HG03354 (cell line): ENCODE results near the gene TMEM150B.

Experiments
- ATAC-seq: cut with Tn5 transposase; IDR thresholded peaks from one replicate; pipeline ENCODE4 v1.9.1; 2021; ENCODE audit warnings: mild to moderate bottlenecking; ENCODE audit not compliant: unreplicated experiment, poor library complexity, severe bottlenecking

The TMEM150B gene

DNA sequence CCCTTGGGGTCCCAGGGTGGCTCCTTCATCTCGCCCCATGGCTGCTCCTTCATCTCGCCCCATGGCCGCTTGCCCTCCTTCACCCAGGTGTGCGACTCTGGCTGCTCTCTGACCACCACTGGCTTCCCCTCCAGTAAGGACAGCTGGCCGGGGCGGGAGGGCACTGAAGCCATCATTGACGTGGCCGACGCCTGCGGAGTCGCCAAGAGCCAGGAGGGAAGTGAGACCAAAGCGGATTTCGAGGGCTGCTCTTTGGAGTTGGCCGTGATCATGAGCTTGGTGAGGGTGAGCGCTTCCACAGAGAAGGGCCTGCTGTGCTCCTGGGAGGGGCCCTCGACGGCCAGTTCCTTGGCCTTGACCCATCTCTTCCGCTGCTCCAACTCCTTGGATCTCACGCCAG is 33.4 kb upstream of the TMEM150B start:
- no peak for ATAC-seq

- ATAC-seq, result no peak
Measured at GRCh38 chr19:55355213-55355821, 30.2 kb upstream of the TMEM150B start.

- ATAC-seq, result no peak
Measured at GRCh38 chr19:55354698-55355212, 29.6 kb upstream of the TMEM150B start, which contains the start of gene COX6B2. Gene COX6B2 (minus strand): TSS chr19:55354719. CDS start chr19:55354521, 198 bp downstream.

GRCh38 chr19:55353803-55354697 is 28.9 kb upstream of the TMEM150B start:
- ATAC-seq, result no peak

DNA sequence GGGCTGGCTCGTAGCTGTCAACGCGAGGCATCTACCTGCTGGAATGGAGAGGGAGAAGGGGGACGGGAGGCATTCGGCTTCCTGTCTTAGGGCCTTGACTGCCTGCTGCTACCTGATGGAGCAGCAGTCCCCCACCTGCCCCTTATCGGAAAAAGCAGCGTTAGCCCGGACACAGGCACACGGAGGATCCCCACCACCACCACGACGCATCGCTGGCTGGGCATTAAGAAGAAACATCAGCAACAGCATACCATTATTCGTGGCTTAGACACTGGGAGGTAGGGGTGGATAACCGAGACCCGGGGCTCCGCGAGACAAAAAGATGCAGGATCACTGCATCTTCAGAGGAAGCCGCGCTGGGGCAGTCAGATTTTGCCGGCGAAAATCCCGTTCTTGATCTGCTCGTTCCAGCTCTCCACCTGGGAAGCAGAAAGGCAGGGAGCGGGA is 28.2 kb upstream of the TMEM150B start:
- no peak for ATAC-seq

GRCh38 chr19:55352549-55353145 is 27.5 kb upstream of the TMEM150B start:
- ATAC-seq, result no peak

DNA sequence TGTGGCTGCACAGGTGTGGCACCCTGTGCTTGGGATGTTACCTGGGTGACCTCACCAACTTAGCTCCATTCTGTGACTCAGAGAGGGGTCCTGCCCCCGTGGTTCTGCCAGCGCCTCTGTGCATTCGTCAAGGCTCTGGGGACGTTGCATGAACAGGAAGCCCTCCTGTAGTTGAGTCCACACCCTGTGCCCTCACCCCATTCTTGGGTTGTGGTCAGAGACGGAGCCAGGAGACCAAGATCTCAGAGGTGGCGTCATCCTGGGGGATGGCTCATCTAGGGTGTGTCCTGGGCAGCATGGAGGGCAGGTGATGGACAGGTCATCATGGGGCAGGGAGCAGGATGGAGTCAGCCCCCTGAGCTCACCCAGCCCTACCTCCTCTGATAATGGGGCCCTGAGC is 26.9 kb upstream of the TMEM150B start:
- no peak for ATAC-seq

DNA sequence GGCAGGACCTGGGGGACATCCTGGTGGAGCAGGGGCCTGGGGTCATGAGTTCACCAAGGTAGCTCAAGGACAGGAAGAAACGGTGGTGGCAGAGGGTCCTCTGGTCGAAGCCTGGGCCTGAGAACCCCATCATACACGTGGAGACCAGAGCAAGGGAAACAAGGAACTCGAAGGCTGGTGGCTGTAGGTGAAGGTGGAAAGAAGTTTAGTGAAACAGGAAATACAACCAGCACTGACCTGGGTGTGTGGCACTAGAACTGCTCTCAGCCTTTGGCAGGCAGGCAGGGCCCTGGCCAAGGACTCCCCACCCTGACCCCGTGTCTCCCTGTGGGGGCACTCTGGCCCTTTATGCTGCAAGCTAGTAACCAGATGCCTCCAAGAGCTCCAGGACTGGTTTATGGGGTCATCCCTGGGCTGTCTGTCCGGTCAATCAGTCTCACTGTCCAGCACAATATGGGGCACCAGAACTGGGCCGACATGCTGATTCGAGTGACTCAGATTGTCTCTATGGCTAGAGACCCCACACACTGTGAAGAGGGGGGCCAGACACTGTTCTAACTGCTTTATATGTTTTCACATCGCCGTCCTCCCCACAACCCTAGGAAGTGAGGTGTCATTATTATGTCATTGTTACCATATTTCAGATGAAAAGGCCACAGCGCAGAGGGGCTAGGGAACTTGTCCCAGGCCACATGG is 25.6 kb upstream of the TMEM150B start:
- no peak for ATAC-seq

- ATAC-seq, result no peak
Measured at GRCh38 chr19:55348317-55349034, 23.3 kb upstream of the TMEM150B start.

DNA sequence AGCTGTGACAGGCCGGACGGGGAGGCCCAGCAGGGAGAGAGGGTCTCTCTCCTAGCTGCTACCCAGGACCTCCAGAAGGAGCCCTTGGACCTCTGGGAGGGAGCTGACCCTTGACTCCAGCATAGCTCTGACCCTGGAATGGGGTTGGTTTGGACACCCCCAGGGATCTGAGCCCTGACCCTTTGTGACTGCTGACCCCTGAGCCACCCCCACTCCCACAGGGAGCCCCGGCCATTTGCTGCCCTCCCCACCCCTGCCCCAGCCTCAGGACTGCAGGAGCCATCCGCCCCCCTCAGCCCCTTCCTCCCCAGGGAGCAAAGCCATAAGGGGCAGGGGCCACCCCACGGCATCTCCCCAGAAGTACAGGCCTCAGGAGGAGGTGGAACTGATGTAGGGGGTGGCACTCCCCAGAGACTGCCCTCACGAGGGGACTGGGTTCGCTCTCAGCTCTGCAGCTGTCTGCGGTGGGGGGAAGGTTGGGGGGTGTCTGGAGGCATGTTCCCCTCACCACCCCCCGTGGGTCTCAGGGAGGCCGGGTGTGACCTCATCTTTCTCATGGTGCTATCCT is 22.4 kb upstream of the TMEM150B start:
- ATAC-seq, result no peak

DNA sequence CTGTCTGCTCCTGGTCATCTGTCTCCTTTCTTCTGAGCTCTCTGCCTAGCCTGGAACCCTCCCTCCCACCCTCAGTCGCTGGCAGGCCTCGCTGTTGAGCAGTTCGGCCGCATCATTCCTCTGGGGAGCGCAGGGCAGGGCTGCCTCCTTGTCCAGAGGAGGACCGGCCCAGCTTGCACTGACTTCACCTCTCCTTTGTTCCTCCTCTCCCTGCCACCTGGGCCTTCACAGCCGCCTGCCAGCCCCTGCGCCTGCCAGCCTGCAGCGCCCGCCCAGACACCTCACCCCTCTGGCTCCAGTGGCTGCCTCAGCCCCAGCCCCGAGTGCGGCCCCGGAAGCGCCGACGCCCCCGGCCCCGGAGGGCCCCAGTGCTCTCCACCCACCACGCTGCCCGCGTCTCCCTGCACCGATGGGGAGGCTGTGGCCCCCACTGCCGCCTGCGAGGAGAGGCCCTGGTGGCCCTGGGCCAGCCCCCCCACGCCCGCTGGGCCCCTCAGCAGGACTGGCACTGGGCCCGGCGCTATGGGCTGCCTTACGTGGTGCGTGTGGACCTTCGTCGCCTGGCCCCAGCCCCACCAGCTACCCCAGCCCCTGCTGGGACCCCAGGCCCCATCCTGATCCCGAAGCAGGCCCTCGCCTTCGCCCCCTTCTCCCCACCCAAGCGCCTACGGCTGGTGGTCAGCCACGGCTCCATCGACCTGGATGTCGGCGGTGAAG is 21.7 kb upstream of the TMEM150B start:
- ATAC-seq, result no peak

DNA sequence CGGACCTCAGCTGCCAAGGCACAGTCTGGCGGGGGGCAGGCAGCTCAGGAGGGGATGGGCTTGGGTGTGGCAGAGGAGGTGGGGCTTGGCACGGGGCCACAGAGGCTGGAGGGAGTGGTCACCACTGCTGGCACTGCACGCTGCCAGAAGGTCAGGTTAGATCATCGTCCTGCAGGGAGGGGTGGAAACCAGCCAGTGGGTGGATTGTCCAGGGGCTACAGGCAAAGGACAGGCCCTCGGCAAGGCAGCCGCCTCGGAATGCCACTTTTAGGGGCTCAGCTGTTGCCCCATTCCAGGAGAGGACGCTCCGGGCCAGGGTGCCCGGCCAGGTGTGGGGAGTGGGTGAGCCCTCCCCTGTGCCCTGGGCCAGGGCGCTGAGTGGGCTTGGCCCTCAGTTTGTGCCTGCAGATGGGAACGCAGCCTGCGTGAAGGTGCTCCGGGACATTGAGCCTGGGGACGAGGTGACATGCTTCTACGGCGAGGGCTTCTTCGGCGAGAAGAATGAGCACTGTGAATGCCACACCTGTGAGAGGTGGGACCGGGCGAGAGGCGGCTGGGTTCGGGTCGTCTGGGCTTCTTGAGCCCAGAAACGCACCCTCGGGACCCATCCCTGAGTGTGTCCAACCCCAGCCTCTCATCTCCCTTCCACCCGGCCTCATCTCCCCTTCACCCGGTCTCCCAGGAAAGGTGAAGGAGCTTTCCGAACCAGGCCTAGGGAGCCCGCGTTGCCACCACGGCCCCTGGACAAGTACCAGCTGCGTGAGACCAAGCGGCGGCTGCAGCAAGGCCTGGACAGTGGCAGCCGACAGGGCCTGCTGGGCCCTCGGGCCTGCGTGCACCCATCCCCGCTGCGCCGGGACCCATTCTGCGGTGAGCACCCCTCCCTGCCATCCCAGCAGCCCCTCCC is 20.9 kb upstream of the TMEM150B start:
- no peak for ATAC-seq

DNA sequence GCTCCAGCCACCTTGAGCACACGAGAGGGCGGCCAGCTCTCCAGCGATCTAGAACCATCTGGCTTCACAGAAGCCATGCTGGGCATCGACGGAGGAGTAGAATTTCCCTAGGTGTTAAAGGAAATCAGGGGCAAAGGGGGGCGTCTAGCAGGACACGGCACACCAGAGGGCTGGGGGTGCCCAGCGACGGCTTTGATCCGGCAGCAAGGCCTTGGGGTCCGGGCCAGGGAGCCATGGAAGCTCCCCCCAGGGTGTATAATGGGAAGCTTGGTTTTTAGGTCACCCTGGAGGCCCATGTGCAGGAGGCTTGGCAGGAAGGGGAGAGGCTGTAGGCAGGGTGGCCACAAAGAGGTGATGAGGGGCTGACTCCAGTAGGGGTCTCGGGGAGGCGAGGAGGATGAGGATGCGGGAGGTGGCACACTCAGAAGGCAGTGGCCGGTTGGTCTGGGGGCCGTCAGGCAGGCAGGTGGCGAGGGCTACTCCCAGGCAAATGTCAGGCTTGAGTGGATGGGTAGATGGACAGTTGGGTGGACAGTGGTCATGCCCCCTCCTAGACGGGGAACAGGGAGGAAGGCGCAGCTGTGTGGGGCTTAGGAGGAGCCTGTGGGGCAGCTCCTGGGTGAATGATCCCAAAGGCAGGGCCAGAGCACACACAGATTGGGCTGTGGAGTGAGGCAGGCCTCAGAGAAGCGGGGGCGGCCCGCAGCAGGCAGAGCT is 20.1 kb upstream of the TMEM150B start:
- ATAC-seq, result no peak

DNA sequence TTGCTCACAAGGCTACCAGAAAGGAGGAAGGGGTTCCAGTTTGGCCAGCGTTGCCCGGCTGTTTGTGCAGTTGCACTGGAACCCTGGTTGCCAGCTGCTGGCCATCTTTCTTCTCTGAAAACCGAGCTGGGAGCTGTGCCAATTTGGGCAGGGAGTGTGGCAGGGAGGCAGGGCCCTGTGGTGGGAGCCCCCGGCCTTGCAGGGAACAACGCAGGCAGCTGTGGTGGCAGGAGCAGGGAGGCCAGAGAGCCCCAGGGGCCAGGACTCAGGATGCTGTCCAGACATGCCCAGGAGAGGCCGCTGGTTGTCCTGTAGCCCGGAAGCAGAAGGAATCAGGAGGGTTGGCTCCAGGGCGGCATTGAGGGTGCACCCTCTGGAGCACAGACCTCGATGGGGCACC is 19.3 kb upstream of the TMEM150B start:
- no peak for ATAC-seq

DNA sequence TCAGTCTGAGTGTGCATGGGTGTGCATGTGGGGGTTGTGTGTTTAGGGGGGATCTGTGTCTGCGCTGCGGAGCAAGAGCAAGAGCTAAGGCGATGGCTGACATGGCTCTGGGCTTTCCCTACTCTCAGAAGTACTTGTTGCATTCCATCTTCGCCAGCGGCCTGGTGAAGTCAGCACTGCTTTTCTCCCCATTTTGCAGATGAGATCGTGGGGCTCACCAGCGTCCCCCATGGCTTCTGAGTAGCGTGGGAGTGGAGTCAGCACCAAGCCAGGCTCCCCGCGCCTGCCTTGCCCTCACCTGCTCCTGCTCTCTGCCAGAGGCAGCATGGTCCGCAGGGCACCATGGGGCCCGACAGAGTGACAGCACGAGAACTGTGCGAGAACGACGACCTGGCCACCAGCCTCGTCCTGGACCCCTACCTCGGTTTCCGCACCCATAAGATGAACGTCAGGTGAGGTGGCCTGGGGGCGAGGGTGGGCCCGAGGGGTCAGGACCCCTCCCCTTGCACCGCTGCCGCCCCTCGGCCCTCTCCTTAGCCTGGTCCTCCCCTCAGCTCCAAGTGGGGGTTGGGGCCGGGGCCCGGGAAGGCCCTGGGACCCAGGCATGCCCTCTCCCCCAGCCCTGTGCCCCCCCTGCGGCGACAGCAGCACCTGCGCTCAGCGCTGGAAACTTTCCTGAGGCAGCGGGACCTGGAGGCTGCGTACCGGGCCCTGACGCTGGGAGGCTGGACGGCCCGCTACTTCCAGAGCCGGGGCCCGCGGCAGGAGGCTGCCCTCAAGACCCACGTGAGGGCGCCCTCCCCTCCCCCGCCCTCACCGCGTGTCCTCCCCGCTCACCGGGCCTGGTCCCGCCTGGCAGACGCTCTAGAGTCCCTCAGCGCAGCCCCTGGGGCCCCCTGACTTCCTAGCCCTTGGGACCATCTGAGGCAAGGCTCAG is 16.7 kb upstream of the TMEM150B start:
- no peak for ATAC-seq

- no peak for ATAC-seq
Measured at GRCh38 chr19:55341171-55341588, 16.0 kb upstream of the TMEM150B start.
